Stimulated activated CD4-positive, alpha-beta T cell treated with anti-CD3 and anti-CD28 coated beads, TNF-alpha, amount 100 ng/mL, for 4 hours (primary cell): ENCODE data around the gene FABP7.
"Not testable (repeated sequence)": the region's sequence is repeated elsewhere in the genome, so short reads cannot be mapped to it uniquely, and the experiment has no call there.

Experiments used
- DNase-seq, 3 experiments: peaks; one replicate each; pipeline ENCODE4 v3.0.0-alpha.2; 2020; ENCODE audit warnings: low read depth in 3 of 3

Gene FABP7

DNA sequence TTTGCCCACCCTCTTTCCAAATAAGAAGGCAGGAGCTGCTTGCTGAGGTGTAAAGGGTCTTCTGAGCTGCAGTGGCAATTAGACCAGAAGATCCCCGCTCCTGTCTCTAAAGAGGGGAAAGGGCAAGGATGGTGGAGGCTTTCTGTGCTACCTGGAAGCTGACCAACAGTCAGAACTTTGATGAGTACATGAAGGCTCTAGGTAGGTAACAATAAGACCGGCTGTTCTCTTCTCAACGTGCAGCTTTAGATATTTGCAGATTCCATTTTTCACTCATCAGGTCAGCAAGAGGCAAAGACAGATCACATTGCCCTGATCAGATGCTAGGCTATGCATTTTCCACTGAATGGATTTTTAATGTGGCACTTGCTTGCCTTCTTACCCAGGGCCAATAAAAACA is at the start of gene FABP7:
FABP7 (plus strand) TSS at position 50 of the 400 bp plus-strand sequence; CDS start at position 129, 79 bp downstream.
- no peak for DNase-seq

GRCh38 chr6:122730334-122730733 is 49.2 kb upstream of the FABP7 start:
- DNase-seq, result no peak

DNA sequence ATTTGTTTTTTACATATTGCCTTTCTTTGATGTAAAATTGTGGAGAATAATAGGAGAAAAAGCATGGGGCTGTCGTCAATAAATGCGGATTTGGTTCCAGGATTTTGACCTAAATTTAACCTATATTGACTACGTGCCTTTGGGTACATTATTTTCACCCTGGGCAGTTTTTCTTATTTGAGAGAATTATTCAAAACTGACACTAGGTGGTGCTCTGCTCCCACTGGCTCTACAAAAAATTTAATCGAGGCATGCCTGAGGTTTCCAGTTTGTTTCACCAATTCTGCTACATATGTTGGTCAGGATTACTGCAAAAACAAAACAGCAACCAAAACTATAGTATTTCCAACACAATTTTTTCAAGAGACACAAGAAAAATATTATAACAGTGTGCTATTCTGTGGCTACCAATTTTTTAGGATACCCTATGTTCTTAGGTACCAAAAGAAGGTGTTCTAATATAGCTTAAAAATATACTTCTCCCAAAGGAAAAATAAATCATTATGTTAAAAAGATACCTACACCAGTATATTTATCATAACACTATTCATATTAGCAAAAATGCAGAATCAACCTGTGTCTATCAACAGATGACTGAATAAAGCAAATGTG is 48.6 kb upstream of the FABP7 start:
- no peak for DNase-seq

GRCh38 chr6:122733259-122733658 is 46.3 kb upstream of the FABP7 start:
- DNase-seq, result no peak

GRCh38 chr6:122734529-122735395 is 44.8 kb upstream of the FABP7 start:
- no peak for DNase-seq

- DNase-seq, result no peak
These were observed 43.9 kb upstream of the FABP7 start for GRCh38 chr6:122735582-122735981.

GRCh38 chr6:122736163-122736562 is 43.4 kb upstream of the FABP7 start:
- DNase-seq, result no peak

GRCh38 chr6:122736616-122737015 is 42.9 kb upstream of the FABP7 start:
- no peak for DNase-seq

DNA sequence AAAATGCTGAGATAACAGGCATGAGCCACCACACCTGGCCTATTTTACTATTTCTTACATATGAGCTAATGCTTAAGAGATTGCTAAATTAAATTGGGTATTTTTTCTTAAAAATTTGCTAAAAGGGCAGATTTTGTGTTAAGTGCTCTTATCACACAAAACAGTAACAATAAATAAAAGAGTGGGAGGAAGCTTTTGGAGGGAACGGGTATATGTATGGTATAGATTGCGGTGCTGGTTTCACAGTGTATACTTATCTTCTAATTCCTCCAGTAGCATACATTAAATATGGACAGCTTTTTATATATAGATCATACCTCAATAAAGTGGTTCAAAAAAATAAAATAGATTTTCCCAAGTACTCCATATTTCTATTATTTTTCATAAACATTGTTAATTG is 39.4 kb upstream of the FABP7 start:
- DNase-seq, result no peak

DNA sequence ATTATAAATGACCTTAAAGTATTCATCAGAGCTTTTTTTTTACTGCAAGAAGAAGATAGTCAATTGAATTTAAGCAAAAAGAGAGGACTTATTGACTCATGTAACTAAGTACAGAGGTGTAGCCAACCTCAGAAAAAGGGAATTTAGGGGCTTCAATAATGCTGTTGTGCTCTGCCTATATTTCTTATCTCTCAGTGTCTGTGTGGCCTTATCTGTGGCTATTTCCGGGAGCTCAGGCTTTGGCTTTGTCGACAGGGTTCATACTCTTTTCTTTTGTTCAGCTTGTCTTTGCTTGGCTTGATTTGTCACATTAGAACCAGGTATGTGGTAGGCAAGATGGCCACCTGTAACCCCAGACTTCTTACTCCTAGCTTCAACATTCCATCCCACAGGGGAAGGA is 38.6 kb upstream of the FABP7 start:
- no peak for DNase-seq

DNA sequence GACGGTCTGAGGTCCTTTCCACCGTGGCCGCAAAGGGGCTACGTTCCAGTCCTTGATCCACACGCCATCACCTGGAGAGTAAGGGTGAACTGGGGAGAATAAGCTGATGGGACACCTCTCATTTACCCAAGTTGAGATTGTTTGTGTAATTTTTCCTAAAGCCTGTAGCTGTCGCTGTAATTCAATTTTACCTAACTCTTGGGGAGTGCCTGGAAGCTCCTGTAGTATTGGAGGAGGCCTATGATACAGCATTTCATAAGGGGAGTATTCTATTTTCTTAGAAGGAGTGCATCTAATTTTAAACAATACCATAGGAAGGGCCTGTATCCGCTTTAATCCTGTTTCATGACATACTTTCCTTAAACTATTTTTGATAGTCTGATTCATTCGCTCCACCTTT is 35.3 kb upstream of the FABP7 start:
- DNase-seq, result not testable (repeated sequence)

GRCh38 chr6:122744856-122745255 is 34.7 kb upstream of the FABP7 start:
- DNase-seq, result not testable (repeated sequence)

DNA sequence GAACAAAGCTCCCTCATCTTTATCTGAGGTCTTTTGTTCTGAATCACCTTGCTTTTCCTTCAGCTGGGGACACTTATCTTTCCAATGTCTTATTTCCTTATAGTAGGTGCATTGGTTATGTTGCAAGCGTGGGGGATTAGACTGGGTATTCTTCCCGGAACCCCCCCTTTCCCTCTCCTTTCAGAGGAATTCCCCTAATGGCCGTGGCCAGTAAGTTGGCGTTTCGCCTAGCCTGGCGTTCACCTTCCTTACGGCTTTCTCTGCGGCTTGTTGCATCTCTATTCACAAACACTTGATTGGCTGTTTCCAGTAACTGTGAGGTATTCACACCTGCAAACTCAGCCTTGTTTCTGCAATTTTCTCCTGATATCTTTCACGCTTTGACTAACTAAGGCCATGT is 32.8 kb upstream of the FABP7 start:
- DNase-seq, result no peak

- DNase-seq, result no peak
These were observed 31.9 kb upstream of the FABP7 start for GRCh38 chr6:122747573-122747972.

- DNase-seq, result not testable (repeated sequence)
These were observed 30.6 kb upstream of the FABP7 start for GRCh38 chr6:122748945-122749344.

DNA sequence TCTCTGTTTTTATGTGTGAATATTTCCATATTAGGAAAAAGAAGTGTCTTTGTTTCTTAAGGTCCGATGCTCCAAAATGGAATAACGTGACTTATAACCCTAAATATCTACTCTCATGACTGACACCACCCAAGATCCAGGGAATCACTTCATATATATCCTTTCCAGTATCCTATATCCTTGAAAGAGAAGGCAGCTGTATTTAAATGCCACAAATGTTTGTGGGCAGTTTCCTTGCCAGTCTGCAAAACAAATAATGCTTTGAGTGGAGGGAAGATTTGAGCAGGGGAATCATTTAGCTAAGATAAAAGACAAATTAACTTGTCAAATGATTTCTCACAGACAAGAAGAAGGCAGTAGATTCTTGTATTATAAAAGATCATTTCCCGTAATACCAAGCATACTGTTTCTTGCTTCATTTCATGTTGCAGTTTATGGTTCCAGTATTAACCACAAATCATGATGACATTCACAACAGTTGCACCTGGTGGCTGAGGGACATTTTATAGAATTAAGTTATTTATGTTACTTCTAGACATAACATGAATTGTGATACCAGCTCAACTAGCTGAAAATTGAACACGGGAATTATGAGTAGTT is 30.0 kb upstream of the FABP7 start:
- DNase-seq, result no peak

DNA sequence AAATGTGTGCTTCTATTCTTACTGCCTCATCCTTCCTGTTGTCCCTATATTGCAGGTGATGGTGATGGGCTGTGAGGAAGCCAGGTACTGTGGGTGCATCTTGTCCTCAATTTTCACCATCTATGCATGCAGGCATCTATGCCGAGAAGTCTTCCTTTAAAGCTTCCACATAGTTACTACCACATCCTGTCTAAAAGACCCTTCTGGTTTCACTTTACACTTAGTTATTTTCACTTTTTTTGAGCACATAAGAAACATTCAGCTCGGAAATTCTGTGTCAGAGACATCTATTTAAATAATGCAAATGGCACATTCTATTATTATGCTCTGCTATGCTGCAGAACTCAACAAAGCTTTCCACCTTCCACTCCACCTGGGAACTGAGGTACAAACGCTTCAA is 28.2 kb upstream of the FABP7 start:
- no peak for DNase-seq

- no peak for DNase-seq
These were observed 27.1 kb upstream of the FABP7 start for GRCh38 chr6:122752459-122752858.

DNA sequence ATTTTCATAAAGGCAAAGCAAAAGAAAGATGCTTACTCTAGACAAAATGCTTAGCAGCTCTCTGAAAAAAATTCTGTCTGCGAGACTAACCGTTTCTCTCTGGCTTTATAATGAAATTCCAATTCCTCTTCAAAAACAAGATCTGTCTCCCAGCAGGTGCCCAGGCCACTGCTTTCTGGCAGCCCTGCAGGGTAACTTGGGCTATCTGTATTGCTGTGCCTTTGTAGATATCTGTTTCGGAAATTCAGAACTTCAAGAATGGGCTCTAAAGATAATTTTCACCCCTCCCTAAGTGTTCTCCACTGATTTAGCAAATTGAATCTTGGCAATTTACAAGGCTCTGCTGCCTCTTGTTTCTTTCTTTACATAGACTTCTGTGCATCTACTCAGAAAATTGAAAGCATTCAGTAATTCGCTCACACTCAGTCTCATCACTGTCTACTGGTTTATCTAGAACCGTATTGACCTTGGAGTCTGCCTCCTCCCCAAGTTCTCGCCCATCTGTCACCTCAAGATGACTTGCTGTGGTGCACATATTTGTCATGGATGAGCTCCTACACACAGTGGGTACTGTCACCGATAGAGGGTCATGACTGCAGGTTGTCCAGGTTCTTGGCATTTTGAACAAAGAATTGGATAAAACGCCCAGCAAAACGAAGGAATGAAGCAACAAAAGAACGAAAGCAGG is 26.4 kb upstream of the FABP7 start:
- DNase-seq, result no peak

GRCh38 chr6:122753688-122754056 is 25.8 kb upstream of the FABP7 start:
- no peak for DNase-seq

- no peak for DNase-seq
These were observed 25.3 kb upstream of the FABP7 start for GRCh38 chr6:122754191-122754731.

DNA sequence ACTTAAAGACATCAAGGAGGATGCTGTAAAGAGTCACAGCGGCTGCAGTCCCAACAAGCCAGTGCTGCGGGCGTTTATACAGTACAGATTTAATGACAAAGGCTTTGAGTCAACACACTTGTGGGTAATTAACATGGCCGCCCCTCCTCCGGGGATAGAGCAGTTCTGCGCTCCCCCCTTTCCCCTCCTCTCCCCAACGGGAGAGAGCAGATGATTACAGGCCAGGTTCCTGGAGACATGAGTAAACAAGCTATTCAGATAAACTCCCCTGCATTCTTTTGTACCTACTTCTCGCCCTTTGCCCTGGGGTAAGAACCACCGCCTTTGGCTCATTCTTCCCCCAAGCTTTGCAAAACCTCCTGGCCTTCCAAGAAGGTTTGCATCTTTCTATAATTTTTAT is 23.6 kb upstream of the FABP7 start:
- DNase-seq, result no peak
